Tibial nerve (tissue), 4 donors: ENCODE results near the gene ZFPM1. TPM values are rescaled to one million over a fixed set of nuclear protein-coding genes. Genes with fewer than 3 reads are reported as not detected.
A peak's percentile ranks its signal among the peaks of the same experiment; 100 is the strongest.

Source experiments
- DNase-seq, 2 donors: peaks; one replicate each; pipeline ENCODE4 v3.0.0-alpha.2; 2019; ENCODE audit warnings: low spot score in 2 of 2
- H3K27ac ChIP-seq, 4 donors: fragments of 200-600 bp; sonication (generic) in 3 of 4; one replicate each; pipeline ENCODE4 v1.5.1; 2017 to 2019; ENCODE audit warnings: mild to moderate bottlenecking in 1 of 4
- H3K27me3 ChIP-seq, 2 donors: fragments of 200-600 bp; sonication (generic) in 1 of 2; one replicate each; pipeline versions ENCODE4 v1.5.1 to v1.6.0; 2017 to 2019
- H3K36me3 ChIP-seq, 3 donors: fragments of 200-600 bp; sonication (generic); one replicate each; pipeline ENCODE4 v1.5.1; 2018 to 2019
- H3K4me1 ChIP-seq, 4 donors: fragments of 200-600 bp; sonication (generic) in 3 of 4; one replicate each; pipeline ENCODE4 v1.5.1; 2017 to 2019
- H3K4me3 ChIP-seq, 4 donors: fragments of 200-600 bp; sonication (generic) in 3 of 4; one replicate each; pipeline ENCODE4 v1.5.1; 2017 to 2019; ENCODE audit warnings: mild to moderate bottlenecking in 1 of 4, moderate library complexity in 1 of 4
- H3K9me3 ChIP-seq, 4 donors: fragments of 200-600 bp; sonication (generic) in 3 of 4; one replicate each; pipeline ENCODE4 v1.5.1; 2017 to 2019
- CTCF ChIP-seq, 5 experiments: fragments of 200-600 bp in 3 of 5; fragments of 450-650 bp in 2 of 5; sonication (generic) in 3 of 5; IDR thresholded peaks; one replicate each; pipeline ENCODE4 v1.5.1; 2016 to 2019; ENCODE audit warnings: antibody characterized with exemption in 5 of 5, mild to moderate bottlenecking in 3 of 5, moderate library complexity in 2 of 5
- EP300 ChIP-seq, 2 donors: sonication (generic); formaldehyde crosslinking; IDR thresholded peaks; one replicate each; pipeline ENCODE4 v1.6.1; 2017; ENCODE audit warnings: antibody characterized with exemption in 2 of 2, mild to moderate bottlenecking in 1 of 2
- POLR2A ChIP-seq, 2 donors: fragments of 450-650 bp; IDR thresholded peaks; one replicate each; pipeline ENCODE4 v1.6.1; 2017; ENCODE audit warnings: antibody characterized with exemption in 2 of 2, mild to moderate bottlenecking in 2 of 2, moderate library complexity in 2 of 2
- WGBS, 2 donors: methylation state at CpG; one replicate each; pipeline ENCODE4 v1.1.5; 2018; 5-methylcytosine and 5-hydroxymethylcytosine counted together
- total RNA-seq, 4 donors: library from RNA; depleted of rRNA; stranded (reverse); fragments of >200 nt; gene quantifications; one replicate each; pipeline ENCODE4 v1.1.0, GENCODE V29; 2016

The ZFPM1 gene
- total RNA-seq, 4 donors from 2014 or later = 0.44 to 1.2 (median 0.71) TPM

GRCh38 chr16:88532434-88533241, 79.6 kb downstream of the ZFPM1 start:
- Histone ChIP-seq H3K4me3 (peak overlapping the region; percentile 33 to 91 (median 62)), H3K27ac (peak overlapping the region in 2 of 4 donors; percentile 55 to 76)

GRCh38 chr16:88533381-88533917, 80.4 kb downstream of the ZFPM1 start:
- Histone ChIP-seq H3K36me3 (peaks cover 0 to 31% (median 0%) of the 10 kb centered on the region in 3 donors), H3K27ac (peak overlapping the region in 2 of 4 donors; percentile 55 to 76), H3K4me1 (peaks cover 0 to 38% (median 9%) of the 10 kb centered on the region in 4 donors), H3K4me3 (peak overlapping the region; percentile 33 to 91 (median 62)), H3K27me3 (no peaks in the 10 kb centered on the region), H3K9me3 (no peaks in the 10 kb centered on the region)
- no peak for TF ChIP-seq CTCF (IDR thresholded peaks at IDR 0.05)
- no peak for TF ChIP-seq EP300 (IDR thresholded peaks at IDR 0.05)
- no peak for TF ChIP-seq POLR2A (IDR thresholded peaks at IDR 0.05)
- no peak for DNase-seq
- WGBS, 2 donors = 29 to 46% methylated on average over 7 to 26 of the region's 79 CpGs

More at GRCh38 chr16:88532434-88533241, 79.6 kb downstream of the ZFPM1 start:
- no peaks in the 10 kb centered on the region for H3K9me3 ChIP-seq
- no peaks in the 10 kb centered on the region for H3K27me3 ChIP-seq
- TF ChIP-seq POLR2A (IDR thresholded peaks at IDR 0.05) = no peak
- TF ChIP-seq EP300 (IDR thresholded peaks at IDR 0.05) = no peak
- no peak for TF ChIP-seq CTCF (IDR thresholded peaks at IDR 0.05)
- WGBS, 2 donors = 78 to 83% methylated on average over 24 to 31 of the region's 37 CpGs
- no peak for DNase-seq
- peaks cover 0 to 31% (median 0%) of the 10 kb centered on the region in 3 donors for H3K36me3 ChIP-seq
- H3K4me1 ChIP-seq = peaks cover 0 to 44% (median 11%) of the 10 kb centered on the region in 4 donors

GRCh38 chr16:88533932-88534637, 81.0 kb downstream of the ZFPM1 start:
- peak; percentile 51 to 66 for DNase-seq
- 0 to 18% methylated on average over 7 to 19 of the region's 114 CpGs for WGBS, 2 donors
- no peaks in the 10 kb centered on the region for H3K9me3 ChIP-seq
- H3K4me3 ChIP-seq = peak overlapping the region; percentile 30 to 91 (median 76)
- H3K27me3 ChIP-seq = peaks cover 0 to 5% of the 10 kb centered on the region in 2 donors
- peaks cover 0 to 31% (median 0%) of the 10 kb centered on the region in 3 donors for H3K36me3 ChIP-seq
- H3K4me1 ChIP-seq = peaks cover 0 to 38% (median 9%) of the 10 kb centered on the region in 4 donors
- TF ChIP-seq CTCF (IDR thresholded peaks at IDR 0.05) (no peak), POLR2A (IDR thresholded peaks at IDR 0.05) (peak in 1 of 2 donors; percentile 57)
- H3K27ac ChIP-seq = peak overlapping the region; percentile 56 to 89 (median 80)

- no peak for TF ChIP-seq CTCF (IDR thresholded peaks at IDR 0.05)
- Histone ChIP-seq H3K27me3 (peaks cover 0 to 11% of the 10 kb centered on the region in 2 donors), H3K36me3 (peaks cover 0 to 24% (median 0%) of the 10 kb centered on the region in 3 donors), H3K4me3 (peak overlapping the region; percentile 42 to 91 (median 66)), H3K27ac (peak overlapping the region in 1 of 4 donors; percentile 89), H3K4me1 (peaks cover 0 to 41% (median 9%) of the 10 kb centered on the region in 4 donors), H3K9me3 (no peaks in the 10 kb centered on the region)
- WGBS, 2 donors = 6% methylated on average over 27 of the region's 65 CpGs; no CpG with 5 or more reads in 1 of the 2 donors
- no peak for DNase-seq
Measured at GRCh38 chr16:88534638-88535190, 81.6 kb downstream of the ZFPM1 start.
